ENCODE measurements around the gene DPYSL5. TPM values are rescaled to one million over a fixed set of nuclear protein-coding genes. Genes with fewer than 3 reads are reported as not detected.
A peak's percentile ranks its signal among the peaks of the same experiment; 100 is the strongest.

DPYSL5 gene
- total RNA-seq, 1 donor from 2014 or later: 0.11 TPM

DNA sequence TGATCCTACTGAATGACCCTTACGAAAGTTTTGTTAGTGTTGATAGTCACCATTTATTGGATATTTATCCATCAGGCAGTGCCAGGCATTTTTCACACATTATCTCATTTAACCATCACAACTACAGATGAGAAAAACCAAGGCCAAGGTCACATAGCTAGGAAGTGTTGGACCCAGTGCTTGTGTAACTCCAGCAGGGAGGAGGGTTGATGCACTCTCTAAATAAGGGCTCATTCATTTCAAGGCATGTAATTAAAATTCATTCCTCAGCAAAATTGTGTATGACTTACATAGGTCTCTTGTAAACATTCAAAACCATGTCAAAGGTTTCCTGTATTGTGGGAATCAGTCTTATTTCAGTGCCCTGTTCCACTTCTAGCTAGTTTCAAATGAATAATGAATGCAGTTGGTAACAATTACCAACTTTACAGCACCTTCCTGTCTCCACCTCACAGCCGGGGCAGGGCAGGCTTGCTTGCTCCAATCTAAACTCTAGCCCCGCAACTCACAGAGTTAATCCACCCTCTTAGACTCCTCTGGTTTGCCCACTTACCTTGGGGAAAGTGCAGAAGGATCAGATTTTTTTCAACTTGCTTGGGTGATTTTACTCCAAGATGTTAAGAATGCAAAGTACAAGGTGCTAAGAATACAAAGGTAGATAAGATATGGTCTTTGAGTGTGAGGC is 116.7 kb downstream of the DPYSL5 start:
- H3K36me3 Mint-ChIP-seq (ENCODE audit: unreplicated experiment): no peaks in the 10 kb centered on the region
- H3K9me3 Mint-ChIP-seq (ENCODE audit: unreplicated experiment): no peaks in the 10 kb centered on the region
- no peak overlapping the region for H3K27ac Mint-ChIP-seq (ENCODE audit: unreplicated experiment)
- TF ChIP-seq, protein P1, sequence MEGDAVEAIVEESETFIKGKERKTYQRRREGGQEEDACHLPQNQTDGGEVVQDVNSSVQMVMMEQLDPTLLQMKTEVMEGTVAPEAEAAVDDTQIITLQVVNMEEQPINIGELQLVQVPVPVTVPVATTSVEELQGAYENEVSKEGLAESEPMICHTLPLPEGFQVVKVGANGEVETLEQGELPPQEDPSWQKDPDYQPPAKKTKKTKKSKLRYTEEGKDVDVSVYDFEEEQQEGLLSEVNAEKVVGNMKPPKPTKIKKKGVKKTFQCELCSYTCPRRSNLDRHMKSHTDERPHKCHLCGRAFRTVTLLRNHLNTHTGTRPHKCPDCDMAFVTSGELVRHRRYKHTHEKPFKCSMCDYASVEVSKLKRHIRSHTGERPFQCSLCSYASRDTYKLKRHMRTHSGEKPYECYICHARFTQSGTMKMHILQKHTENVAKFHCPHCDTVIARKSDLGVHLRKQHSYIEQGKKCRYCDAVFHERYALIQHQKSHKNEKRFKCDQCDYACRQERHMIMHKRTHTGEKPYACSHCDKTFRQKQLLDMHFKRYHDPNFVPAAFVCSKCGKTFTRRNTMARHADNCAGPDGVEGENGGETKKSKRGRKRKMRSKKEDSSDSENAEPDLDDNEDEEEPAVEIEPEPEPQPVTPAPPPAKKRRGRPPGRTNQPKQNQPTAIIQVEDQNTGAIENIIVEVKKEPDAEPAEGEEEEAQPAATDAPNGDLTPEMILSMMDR (IDR thresholded peaks at IDR 0.05): no peak
- no peak overlapping the region for H3K4me3 Mint-ChIP-seq (ENCODE audit: unreplicated experiment)
- peaks cover 10% of the 10 kb centered on the region for H3K4me1 Mint-ChIP-seq (ENCODE audit: unreplicated experiment)
- H3K27me3 Mint-ChIP-seq (ENCODE audit: unreplicated experiment): peaks cover 57% of the 10 kb centered on the region
- DNase-seq (ENCODE audit: extremely low spot score, unreplicated experiment): no peak

DNA sequence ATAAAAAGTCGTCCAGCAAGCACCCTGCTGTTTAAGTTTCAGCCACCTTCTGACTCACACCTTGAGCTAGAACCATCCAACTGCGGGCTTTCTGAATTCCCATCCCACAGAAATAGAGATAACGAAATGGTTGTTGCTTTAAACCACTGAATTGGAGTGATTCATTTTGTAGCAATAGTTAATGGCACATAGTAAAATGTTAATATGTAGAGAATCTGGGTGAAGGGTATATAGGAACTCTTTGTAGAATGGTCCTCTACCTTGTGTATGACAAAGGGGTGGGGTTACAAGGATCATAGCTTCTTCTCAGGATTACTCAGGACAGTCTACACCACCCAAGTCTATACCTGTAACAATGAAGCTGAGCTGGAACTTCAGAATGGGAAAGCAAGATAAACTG is 120.1 kb downstream of the DPYSL5 start:
- TF ChIP-seq, protein P1 (IDR thresholded peaks at IDR 0.05): no peak
- Mint-ChIP-seq H3K4me1 (ENCODE audit: unreplicated experiment) (peaks cover 12% of the 10 kb centered on the region), H3K4me3 (ENCODE audit: unreplicated experiment) (no peak overlapping the region), H3K27ac (ENCODE audit: unreplicated experiment) (no peak overlapping the region), H3K9me3 (ENCODE audit: unreplicated experiment) (no peaks in the 10 kb centered on the region), H3K27me3 (ENCODE audit: unreplicated experiment) (peaks cover 48% of the 10 kb centered on the region), H3K36me3 (ENCODE audit: unreplicated experiment) (no peaks in the 10 kb centered on the region)
- no peak for DNase-seq (ENCODE audit: extremely low spot score, unreplicated experiment)

DNA sequence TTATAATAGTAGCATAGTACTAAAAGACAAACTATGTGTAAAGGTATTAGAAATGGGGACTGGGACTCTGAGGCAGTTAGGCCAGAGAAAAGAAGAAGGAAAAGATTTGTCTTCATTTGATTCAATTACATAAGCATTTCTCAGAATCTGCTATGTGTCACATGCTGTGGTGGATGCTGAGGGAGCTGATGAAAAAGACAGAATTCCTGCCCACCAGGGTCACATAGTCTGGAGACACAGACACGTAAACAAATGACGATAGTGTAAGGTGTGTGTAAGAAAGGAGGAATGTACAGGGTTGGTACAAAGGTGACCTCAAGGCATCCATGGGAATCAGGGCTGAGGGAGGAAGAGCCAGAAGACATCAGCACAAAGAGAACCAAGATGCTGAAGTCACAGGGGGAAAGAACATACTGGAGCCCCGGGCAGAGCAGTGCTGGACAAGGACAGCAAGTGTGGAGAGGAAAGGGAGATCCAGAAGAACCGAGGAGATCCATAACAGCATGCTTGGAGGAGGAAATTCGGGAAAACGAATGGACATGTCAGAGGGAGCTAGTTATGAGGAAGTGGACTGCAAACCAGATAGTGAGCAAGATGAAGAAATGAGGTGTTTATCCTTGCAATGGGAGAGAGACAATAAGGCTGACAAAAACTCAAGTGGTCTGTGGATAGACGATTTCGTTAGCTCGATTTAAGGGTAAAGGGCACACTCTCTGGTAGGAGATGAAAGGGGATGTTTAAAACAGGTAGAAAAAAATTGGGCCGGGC is 121.3 kb downstream of the DPYSL5 start:
- no peaks in the 10 kb centered on the region for H3K9me3 Mint-ChIP-seq (ENCODE audit: unreplicated experiment)
- no peak for DNase-seq (ENCODE audit: extremely low spot score, unreplicated experiment)
- H3K27ac Mint-ChIP-seq (ENCODE audit: unreplicated experiment): no peak overlapping the region
- peaks cover 46% of the 10 kb centered on the region for H3K27me3 Mint-ChIP-seq (ENCODE audit: unreplicated experiment)
- TF ChIP-seq, protein P1 (IDR thresholded peaks at IDR 0.05): no peak
- H3K36me3 Mint-ChIP-seq (ENCODE audit: unreplicated experiment): no peaks in the 10 kb centered on the region
- peaks cover 12% of the 10 kb centered on the region for H3K4me1 Mint-ChIP-seq (ENCODE audit: unreplicated experiment)
- H3K4me3 Mint-ChIP-seq (ENCODE audit: unreplicated experiment): peak overlapping the region; percentile 58

DNA sequence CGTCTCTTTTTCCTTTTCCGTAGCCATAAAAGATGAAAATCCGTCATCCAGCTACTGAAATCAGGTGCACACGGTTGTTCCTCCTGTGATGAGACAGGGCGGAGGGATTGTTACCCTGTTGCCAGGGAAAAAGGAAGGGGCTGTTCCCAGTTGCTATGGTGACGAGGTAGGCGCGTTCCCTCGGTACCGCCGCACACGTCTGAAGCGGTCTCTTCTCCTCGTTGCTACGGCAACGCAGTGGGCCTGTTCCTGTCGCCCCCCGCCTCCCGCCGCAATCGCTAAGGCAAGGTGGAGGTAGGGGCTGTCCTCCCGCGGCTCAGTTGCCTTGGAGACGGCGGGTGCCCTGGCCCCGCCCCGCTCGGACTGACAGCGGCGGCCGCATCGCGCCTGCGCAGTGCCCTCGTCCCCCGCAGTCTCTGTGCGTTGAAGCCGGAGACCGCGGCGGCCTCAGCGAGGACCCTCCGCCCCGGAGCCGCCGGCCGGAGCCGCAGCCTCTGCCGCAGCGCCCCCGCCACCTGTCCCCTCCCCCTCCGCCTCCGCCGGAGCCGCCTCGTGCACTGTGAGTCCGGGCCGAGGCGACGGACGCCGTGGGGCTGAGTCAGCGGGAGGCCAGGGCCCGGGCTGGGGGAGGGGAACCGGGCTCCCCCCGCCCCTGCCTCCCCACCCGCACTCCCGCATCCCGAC is 122.5 kb downstream of the DPYSL5 start, which contains the start of gene MAPRE3:
Gene MAPRE3, plus strand, starts transcription at position 394 of the 684 bp plus-strand sequence. CDS start 51,582 bp downstream, outside the sequence.
- Mint-ChIP-seq H3K36me3 (ENCODE audit: unreplicated experiment) (peaks cover 2% of the 10 kb centered on the region), H3K27me3 (ENCODE audit: unreplicated experiment) (peaks cover 46% of the 10 kb centered on the region), H3K27ac (ENCODE audit: unreplicated experiment) (peak within 1 kb of the TSS; percentile 16), H3K4me1 (ENCODE audit: unreplicated experiment) (peaks cover 12% of the 10 kb centered on the region), H3K4me3 (ENCODE audit: unreplicated experiment) (peak within 1 kb of the TSS; percentile 84), H3K9me3 (ENCODE audit: unreplicated experiment) (no peaks in the 10 kb centered on the region)
- peak; percentile 94 for DNase-seq (ENCODE audit: extremely low spot score, unreplicated experiment)
- TF ChIP-seq, protein P1 (IDR thresholded peaks at IDR 0.05): no peak
